ENCODE results near the gene FRMD4A.

FRMD4A gene

DNA sequence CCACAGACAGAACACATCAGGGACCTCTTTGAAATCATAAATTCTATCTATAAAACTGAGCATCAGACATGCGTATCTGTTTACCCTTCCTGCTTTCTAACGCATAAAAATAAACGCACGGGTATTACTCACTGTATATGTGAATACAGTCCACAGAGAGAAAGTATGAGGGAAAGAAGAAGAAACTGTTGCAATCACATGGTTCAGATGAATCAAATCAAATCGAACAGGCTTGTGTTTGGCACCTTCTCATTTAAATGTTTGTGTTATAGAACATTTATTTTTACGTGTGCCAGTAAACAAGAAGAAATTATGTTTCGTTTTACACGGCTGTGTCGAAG is 322.0 kb downstream of the FRMD4A start:
- Histone ChIP-seq H3K9me3 (ENCODE audit: control insufficient read depth in 1 of 2, low read length in 2 of 2) (no peaks in the 10 kb centered on the region), H3K27ac (ENCODE audit: low read length) (peak overlapping the region; percentile 5), H3K27me3 (ENCODE audit: low read depth, low read length) (no peaks in the 10 kb centered on the region), H3K4me1 (ENCODE audit: control insufficient read depth in 1 of 2, insufficient read depth in 2 of 2, low read length in 2 of 2) (peaks cover 0 to 20% of the 10 kb centered on the region in 2 donors), H3K4me3 (ENCODE audit: low read depth in 1 of 2, low read length in 2 of 2) (peak overlapping the region; percentile 34 to 52), H3K36me3 (ENCODE audit: control insufficient read depth in 1 of 2, insufficient read depth in 2 of 2, low read length in 2 of 2) (peaks cover 0 to 12% of the 10 kb centered on the region in 2 donors)

- Histone ChIP-seq H3K27ac (ENCODE audit: low read length) (no peak overlapping the region), H3K4me3 (ENCODE audit: low read depth in 1 of 2, low read length in 2 of 2) (no peak overlapping the region), H3K36me3 (ENCODE audit: control insufficient read depth in 1 of 2, insufficient read depth in 2 of 2, low read length in 2 of 2) (peaks cover 0 to 6% of the 10 kb centered on the region in 2 donors), H3K27me3 (ENCODE audit: low read depth, low read length) (no peaks in the 10 kb centered on the region), H3K9me3 (ENCODE audit: control insufficient read depth in 1 of 2, low read length in 2 of 2) (no peaks in the 10 kb centered on the region), H3K4me1 (ENCODE audit: control insufficient read depth in 1 of 2, insufficient read depth in 2 of 2, low read length in 2 of 2) (peaks cover 0 to 7% of the 10 kb centered on the region in 2 donors)
These were observed 326.2 kb downstream of the FRMD4A start for GRCh38 chr10:14004536-14004935.

DNA sequence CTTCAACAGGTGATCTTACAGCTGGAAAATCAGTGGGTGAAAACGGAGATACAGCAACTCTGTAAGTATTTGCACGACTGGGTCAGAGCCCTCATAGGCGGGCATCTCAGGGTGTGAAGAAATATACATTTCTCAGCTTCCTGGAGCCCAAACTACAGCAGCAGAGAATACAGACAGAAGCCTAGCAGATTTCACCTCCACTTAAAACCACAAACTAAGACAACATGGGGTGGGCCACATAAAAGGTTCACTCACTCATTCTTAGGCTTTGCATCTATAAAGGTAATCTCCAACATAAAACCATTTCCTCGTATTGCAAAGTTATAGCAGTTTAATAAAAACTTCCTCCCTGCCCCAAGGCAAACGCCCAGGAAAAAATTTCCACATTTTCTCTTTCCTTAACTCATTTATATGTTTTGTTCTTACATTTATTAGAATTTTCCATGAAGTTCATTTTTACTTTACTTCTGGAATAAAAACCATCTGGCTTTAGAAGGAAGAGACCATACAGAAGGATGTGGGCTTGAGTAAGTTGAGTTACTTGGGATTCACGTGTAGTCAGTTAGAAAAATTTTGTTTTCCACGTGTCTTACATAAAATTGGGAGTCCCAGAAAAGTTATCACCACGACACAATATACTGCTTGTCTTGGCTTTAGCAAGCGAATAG is 327.1 kb downstream of the FRMD4A start:
- Histone ChIP-seq H3K4me3 (ENCODE audit: low read depth in 1 of 2, low read length in 2 of 2) (no peak overlapping the region), H3K4me1 (ENCODE audit: control insufficient read depth in 1 of 2, insufficient read depth in 2 of 2, low read length in 2 of 2) (peaks cover 0 to 7% of the 10 kb centered on the region in 2 donors)

DNA sequence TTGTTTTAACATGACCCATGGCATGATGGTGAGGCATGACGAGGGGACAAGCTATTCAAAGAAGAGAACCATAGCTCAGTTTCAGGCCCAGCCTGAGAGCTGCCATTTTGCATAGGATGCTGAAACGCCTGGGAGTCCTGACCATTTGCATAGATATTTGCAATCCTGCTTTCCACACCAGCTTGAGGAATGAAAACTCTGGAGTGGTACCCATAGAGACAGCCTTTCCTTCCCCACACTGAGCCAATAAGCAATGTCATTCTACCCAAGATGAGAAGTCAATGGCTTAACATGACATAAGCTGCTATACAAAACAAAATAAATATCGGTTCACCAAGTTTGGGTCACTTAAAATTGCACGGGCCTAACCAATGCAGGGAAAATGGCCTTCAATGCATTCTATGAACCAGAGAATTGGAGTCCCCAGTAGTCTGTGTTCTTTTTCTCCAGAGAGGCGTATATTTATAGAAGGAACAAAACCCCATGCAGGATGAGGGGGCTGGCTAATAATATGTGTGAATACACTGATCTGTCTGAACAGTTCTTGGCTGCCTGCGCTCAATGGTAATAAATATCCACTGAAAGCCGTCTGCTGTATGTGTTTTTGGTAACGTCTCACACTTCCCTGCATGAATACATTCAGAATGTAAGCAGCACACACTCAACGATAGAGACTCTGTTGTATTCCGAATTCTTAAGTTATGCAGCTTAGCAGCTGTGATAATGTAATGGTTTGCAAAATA is 329.3 kb downstream of the FRMD4A start:
- Histone ChIP-seq H3K27me3 (ENCODE audit: low read depth, low read length) (no peaks in the 10 kb centered on the region), H3K36me3 (ENCODE audit: control insufficient read depth in 1 of 2, insufficient read depth in 2 of 2, low read length in 2 of 2) (no peaks in the 10 kb centered on the region), H3K4me3 (ENCODE audit: low read depth in 1 of 2, low read length in 2 of 2) (no peak overlapping the region), H3K4me1 (ENCODE audit: control insufficient read depth in 1 of 2, insufficient read depth in 2 of 2, low read length in 2 of 2) (peaks cover 0 to 6% of the 10 kb centered on the region in 2 donors), H3K9me3 (ENCODE audit: control insufficient read depth in 1 of 2, low read length in 2 of 2) (no peaks in the 10 kb centered on the region), H3K27ac (ENCODE audit: low read length) (no peak overlapping the region)

More for the DNA sequence above, 327.1 kb downstream of the FRMD4A start:
- Histone ChIP-seq H3K27ac (ENCODE audit: low read length) (no peak overlapping the region), H3K36me3 (ENCODE audit: control insufficient read depth in 1 of 2, insufficient read depth in 2 of 2, low read length in 2 of 2) (no peaks in the 10 kb centered on the region), H3K9me3 (ENCODE audit: control insufficient read depth in 1 of 2, low read length in 2 of 2) (no peaks in the 10 kb centered on the region), H3K27me3 (ENCODE audit: low read depth, low read length) (no peaks in the 10 kb centered on the region)

- Histone ChIP-seq H3K4me3 (ENCODE audit: low read depth in 1 of 2, low read length in 2 of 2) (no peak overlapping the region), H3K9me3 (ENCODE audit: control insufficient read depth in 1 of 2, low read length in 2 of 2) (no peaks in the 10 kb centered on the region), H3K36me3 (ENCODE audit: control insufficient read depth in 1 of 2, insufficient read depth in 2 of 2, low read length in 2 of 2) (no peaks in the 10 kb centered on the region), H3K27me3 (ENCODE audit: low read depth, low read length) (no peaks in the 10 kb centered on the region), H3K27ac (ENCODE audit: low read length) (no peak overlapping the region), H3K4me1 (ENCODE audit: control insufficient read depth in 1 of 2, insufficient read depth in 2 of 2, low read length in 2 of 2) (peaks cover 0 to 10% of the 10 kb centered on the region in 2 donors)
These were observed 332.4 kb downstream of the FRMD4A start for GRCh38 chr10:13998163-13998835.

- Histone ChIP-seq H3K27me3 (ENCODE audit: low read depth, low read length) (no peaks in the 10 kb centered on the region), H3K27ac (ENCODE audit: low read length) (no peak overlapping the region), H3K4me1 (ENCODE audit: control insufficient read depth in 1 of 2, insufficient read depth in 2 of 2, low read length in 2 of 2) (peaks cover 0 to 17% of the 10 kb centered on the region in 2 donors), H3K4me3 (ENCODE audit: low read depth in 1 of 2, low read length in 2 of 2) (no peak overlapping the region), H3K36me3 (ENCODE audit: control insufficient read depth in 1 of 2, insufficient read depth in 2 of 2, low read length in 2 of 2) (no peaks in the 10 kb centered on the region), H3K9me3 (ENCODE audit: control insufficient read depth in 1 of 2, low read length in 2 of 2) (no peaks in the 10 kb centered on the region)
These were observed 333.1 kb downstream of the FRMD4A start for GRCh38 chr10:13997650-13998049.

- no peaks in the 10 kb centered on the region for H3K9me3 ChIP-seq (ENCODE audit: control insufficient read depth in 1 of 2, low read length in 2 of 2)
- H3K4me3 ChIP-seq (ENCODE audit: low read depth in 1 of 2, low read length in 2 of 2) = no peak overlapping the region
- H3K27ac ChIP-seq (ENCODE audit: low read length) = no peak overlapping the region
- H3K36me3 ChIP-seq (ENCODE audit: control insufficient read depth in 1 of 2, insufficient read depth in 2 of 2, low read length in 2 of 2) = no peaks in the 10 kb centered on the region
- H3K27me3 ChIP-seq (ENCODE audit: low read depth, low read length) = no peaks in the 10 kb centered on the region
- peaks cover 0 to 31% of the 10 kb centered on the region in 2 donors for H3K4me1 ChIP-seq (ENCODE audit: control insufficient read depth in 1 of 2, insufficient read depth in 2 of 2, low read length in 2 of 2)
These were observed 335.8 kb downstream of the FRMD4A start for GRCh38 chr10:13994932-13995331.

DNA sequence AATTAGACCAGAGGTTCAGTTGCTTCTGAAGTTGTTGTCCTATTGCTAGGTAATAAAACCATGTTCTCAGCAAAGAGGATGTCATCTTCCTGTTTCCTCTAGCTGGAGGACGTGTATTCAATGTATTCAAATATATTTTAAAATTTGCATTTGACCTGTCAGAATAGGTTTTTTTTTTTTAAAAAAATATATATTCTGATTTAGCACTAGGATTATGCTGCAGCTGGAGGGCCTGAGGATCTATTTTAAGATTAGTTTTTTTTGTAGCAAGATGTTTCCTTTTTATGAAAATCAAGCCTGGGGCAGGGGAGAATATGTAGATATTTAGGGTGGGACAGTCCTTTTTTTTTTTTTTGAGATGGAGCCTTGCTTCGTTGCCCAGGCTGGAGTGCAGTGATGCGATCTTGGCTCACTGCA is 337.0 kb downstream of the FRMD4A start:
- Histone ChIP-seq H3K27ac (ENCODE audit: low read length) (no peak overlapping the region), H3K9me3 (ENCODE audit: control insufficient read depth in 1 of 2, low read length in 2 of 2) (no peaks in the 10 kb centered on the region), H3K36me3 (ENCODE audit: control insufficient read depth in 1 of 2, insufficient read depth in 2 of 2, low read length in 2 of 2) (no peaks in the 10 kb centered on the region), H3K4me1 (ENCODE audit: control insufficient read depth in 1 of 2, insufficient read depth in 2 of 2, low read length in 2 of 2) (peaks cover 0 to 34% of the 10 kb centered on the region in 2 donors), H3K4me3 (ENCODE audit: low read depth in 1 of 2, low read length in 2 of 2) (no peak overlapping the region), H3K27me3 (ENCODE audit: low read depth, low read length) (no peaks in the 10 kb centered on the region)

GRCh38 chr10:13993169-13993568 is 337.6 kb downstream of the FRMD4A start:
- Histone ChIP-seq H3K27ac (ENCODE audit: low read length) (no peak overlapping the region), H3K9me3 (ENCODE audit: control insufficient read depth in 1 of 2, low read length in 2 of 2) (no peaks in the 10 kb centered on the region), H3K36me3 (ENCODE audit: control insufficient read depth in 1 of 2, insufficient read depth in 2 of 2, low read length in 2 of 2) (no peaks in the 10 kb centered on the region), H3K27me3 (ENCODE audit: low read depth, low read length) (no peaks in the 10 kb centered on the region), H3K4me3 (ENCODE audit: low read depth in 1 of 2, low read length in 2 of 2) (no peak overlapping the region), H3K4me1 (ENCODE audit: control insufficient read depth in 1 of 2, insufficient read depth in 2 of 2, low read length in 2 of 2) (peaks cover 0 to 34% of the 10 kb centered on the region in 2 donors)

- H3K36me3 ChIP-seq (ENCODE audit: control insufficient read depth in 1 of 2, insufficient read depth in 2 of 2, low read length in 2 of 2) = no peaks in the 10 kb centered on the region
- H3K4me1 ChIP-seq (ENCODE audit: control insufficient read depth in 1 of 2, insufficient read depth in 2 of 2, low read length in 2 of 2) = peaks cover 0 to 28% of the 10 kb centered on the region in 2 donors
- H3K27ac ChIP-seq (ENCODE audit: low read length) = peak overlapping the region; percentile 59
- H3K27me3 ChIP-seq (ENCODE audit: low read depth, low read length) = no peaks in the 10 kb centered on the region
- no peak overlapping the region for H3K4me3 ChIP-seq (ENCODE audit: low read depth in 1 of 2, low read length in 2 of 2)
- no peaks in the 10 kb centered on the region for H3K9me3 ChIP-seq (ENCODE audit: control insufficient read depth in 1 of 2, low read length in 2 of 2)
These were observed 339.4 kb downstream of the FRMD4A start for GRCh38 chr10:13991353-13991752.

DNA sequence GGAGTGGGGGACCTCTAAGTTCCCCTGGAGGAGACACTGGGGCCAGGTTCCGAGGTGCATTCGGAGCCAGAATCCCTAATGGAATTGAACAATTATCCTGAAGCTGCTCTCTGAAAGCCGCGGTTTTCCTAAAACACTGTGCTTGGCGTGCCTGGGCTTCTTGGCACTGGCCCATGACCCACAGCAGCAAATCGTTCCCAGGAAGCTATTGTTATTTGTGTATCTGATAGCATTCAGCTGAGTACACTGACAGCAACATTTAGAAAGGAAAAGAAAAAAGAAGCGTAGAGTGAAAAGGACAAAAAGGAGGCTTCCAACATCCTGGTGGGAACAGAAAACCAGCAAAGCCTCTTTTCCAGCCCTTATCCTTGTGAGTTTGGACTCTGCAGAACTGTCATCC is 339.8 kb downstream of the FRMD4A start:
- H3K27me3 ChIP-seq (ENCODE audit: low read depth, low read length) = no peaks in the 10 kb centered on the region
- peak overlapping the region in 1 of 2 donors; percentile 2 for H3K4me3 ChIP-seq (ENCODE audit: low read depth in 1 of 2, low read length in 2 of 2)
- H3K9me3 ChIP-seq (ENCODE audit: control insufficient read depth in 1 of 2, low read length in 2 of 2) = no peaks in the 10 kb centered on the region
- H3K36me3 ChIP-seq (ENCODE audit: control insufficient read depth in 1 of 2, insufficient read depth in 2 of 2, low read length in 2 of 2) = no peaks in the 10 kb centered on the region
- H3K4me1 ChIP-seq (ENCODE audit: control insufficient read depth in 1 of 2, insufficient read depth in 2 of 2, low read length in 2 of 2) = peaks cover 0 to 28% of the 10 kb centered on the region in 2 donors
- H3K27ac ChIP-seq (ENCODE audit: low read length) = peak overlapping the region; percentile 59
